Panc1 (cell line): ENCODE results near the gene PCNX1. TPM values are rescaled to one million over a fixed set of nuclear protein-coding genes. Genes with fewer than 3 reads are reported as not detected.

Experiments
- ATAC-seq: fragments of 200-7000 bp; cut with Tn5 transposase; 2 replicates; pipeline ENCODE4 v1.9.1; 2020; ENCODE audit warnings: mild to moderate bottlenecking, moderate library complexity
- BruUV-seq: library from RNA; stranded (reverse); fragments of 400-500 nt; replicated peaks from 2 replicates; lab custom pipeline; 2021; lab: Mats Ljungman, UMichigan
- CTCF ChIA-PET: fragments of 300-600 bp; sonication (Branson Sonifier 250); formaldehyde crosslinking; loops from one replicate; lab custom pipeline; 2022; ENCODE audit warnings: antibody characterized with exemption; lab: Charles Lee
- POLR2A ChIA-PET: fragments of 300-600 bp; sonication (Branson Sonifier 250); formaldehyde crosslinking; loops from one replicate; lab custom pipeline; 2022; ENCODE audit warnings: antibody characterized with exemption; lab: Charles Lee
- DNase-seq: peaks from one replicate; pipeline ENCODE4 v3.0.0-alpha.2; 2010; ENCODE audit warnings: low read depth, low spot score
- H3K27ac ChIP-seq: 2 replicates; pipeline ENCODE4 v1.5.1; 2011; ENCODE audit warnings: mild to moderate bottlenecking, low read length, inconsistent platforms
- H3K27me3 ChIP-seq: fragments of 200-500 bp; sonication (Bioruptor generic); 2 replicates; pipeline ENCODE4 v1.6.0; 2014; ENCODE audit warnings: low read length, inconsistent platforms; ENCODE audit not compliant: control insufficient read depth, insufficient read depth
- H3K36me3 ChIP-seq: fragments of 200-500 bp; sonication (Bioruptor generic); 2 replicates; pipeline ENCODE4 v1.5.1; 2014; ENCODE audit warnings: inconsistent platforms, mild to moderate bottlenecking, low read length, moderate library complexity; ENCODE audit not compliant: control insufficient read depth, insufficient read depth
- H3K4me1 ChIP-seq: 2 replicates; pipeline ENCODE4 v1.5.1; 2011; ENCODE audit warnings: inconsistent platforms, mild to moderate bottlenecking, low read length, moderate library complexity; ENCODE audit not compliant: control insufficient read depth, insufficient read depth
- H3K4me3 ChIP-seq, 2 experiments: 2 replicates each; pipeline ENCODE4 v1.5.1; 2011 to 2012; ENCODE audit warnings: low read depth in 2 of 2, low read length in 2 of 2, mild to moderate bottlenecking in 2 of 2, inconsistent platforms in 1 of 2, moderate library complexity in 1 of 2
- H3K9me3 ChIP-seq: fragments of 200-500 bp; sonication (Bioruptor generic); 2 replicates; pipeline ENCODE4 v1.5.1; 2014; ENCODE audit warnings: low read depth, mild to moderate bottlenecking, inconsistent platforms, low read length, moderate library complexity; ENCODE audit not compliant: control insufficient read depth, insufficient read depth
- POLR2AphosphoS5 ChIP-seq: IDR thresholded peaks from 2 replicates; pipeline ENCODE4 v1.6.1; 2012; ENCODE audit warnings: mild to moderate bottlenecking, low read depth, low read length, moderate library complexity
- SIN3A ChIP-seq: IDR thresholded peaks from 2 replicates; pipeline ENCODE4 v1.6.1; 2012; ENCODE audit warnings: low read depth, mild to moderate bottlenecking, low read length, moderate library complexity, borderline replicate concordance; ENCODE audit not compliant: insufficient read depth
- TCF7L2 ChIP-seq: IDR thresholded peaks from 2 replicates; pipeline ENCODE4 v1.6.1; 2011; ENCODE audit warnings: mild to moderate bottlenecking, low read depth, low read length, inconsistent platforms
- in situ Hi-C: cut with HindIII; loops from 2 replicates; pipeline ENCODE4 v1.10.0; 2016; ENCODE audit warnings: low sequenced_read_pairs, low pct_unique_long_range_greater_than_20kb
- intact Hi-C: fragments of 100-400 bp; cut with micrococcal nuclease; formaldehyde crosslinking; loops from one replicate; pipeline ENCODE4 v1.10.0; 2022; ENCODE audit not compliant: unreplicated experiment
- total RNA-seq: library from RNA; stranded (reverse); gene quantifications from one replicate; pipeline ENCODE4 v1.2.1, GENCODE V29; 2021; ENCODE audit not compliant: unreplicated experiment
- TF ChIP-seq, protein P1 (sequence below), 2 experiments: IDR thresholded peaks; 2 replicates each; pipeline ENCODE4 v1.6.1; 2011 to 2012; ENCODE audit warnings: low read depth in 2 of 2, control low read depth in 1 of 2, low read length in 1 of 2, mild to moderate bottlenecking in 1 of 2, moderate library complexity in 1 of 2; ENCODE audit not compliant: insufficient read depth in 1 of 2
- TF ChIP-seq, protein P2 (sequence below): fragments of 450-650 bp; IDR thresholded peaks from 2 replicates; pipeline ENCODE4 v1.5.1; 2017; ENCODE audit warnings: mild to moderate bottlenecking

Gene PCNX1
- total RNA-seq, 1 experiment from 2014 or later, result 30.5 TPM

DNA sequence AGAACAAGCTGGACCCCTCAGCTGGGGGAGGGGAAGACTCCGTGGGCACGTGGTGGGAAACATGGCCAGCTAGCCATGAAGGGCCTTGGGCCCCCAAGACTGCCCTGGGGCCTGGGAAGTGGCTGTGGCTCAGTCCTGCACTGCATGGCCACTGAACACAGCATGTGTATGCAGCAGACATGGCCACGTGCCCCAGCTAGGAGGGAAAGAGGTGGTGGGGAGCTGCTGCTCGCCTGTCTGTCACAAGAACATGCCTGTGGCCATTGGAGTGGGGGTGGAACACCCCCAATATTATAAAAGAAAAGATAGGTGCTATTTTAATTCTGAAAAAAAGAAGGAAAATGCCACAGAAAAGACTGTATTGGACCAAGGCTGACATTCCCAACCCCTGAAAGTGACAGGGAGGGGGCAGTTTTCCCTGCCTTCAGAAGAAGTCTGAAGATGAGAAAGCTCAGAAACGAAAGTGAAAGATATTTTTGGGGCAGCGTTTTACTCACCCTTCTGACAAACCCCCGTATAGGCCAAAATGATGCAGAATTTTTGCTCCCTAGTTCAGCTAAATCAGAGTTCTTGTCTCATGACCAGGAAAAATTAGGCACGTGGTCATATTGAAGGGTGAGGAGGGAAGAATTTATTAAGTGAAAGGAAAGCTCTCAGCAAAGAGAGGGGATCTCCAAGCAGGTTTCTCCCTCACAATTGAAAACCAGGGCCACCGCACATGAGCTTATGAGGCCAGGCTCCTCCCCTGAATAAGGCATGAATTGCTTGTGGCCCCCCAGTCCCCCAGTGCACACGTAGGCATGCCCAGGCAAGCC, 35.2 kb upstream of the PCNX1 start:
- intact Hi-C loops (no loop called here), in situ Hi-C loops (no loop called here)
- no TSS peak for BruUV-seq
- POLR2A ChIA-PET, result no interaction called here
- no peak for ATAC-seq
- Histone ChIP-seq H3K4me1 (no peaks in the 10 kb centered on the region), H3K27me3 (no peaks in the 10 kb centered on the region), H3K9me3 (no peaks in the 10 kb centered on the region), H3K4me3 (no peak overlapping the region), H3K36me3 (no peaks in the 10 kb centered on the region), H3K27ac (no peak overlapping the region)
- CTCF ChIA-PET, result no interaction called here
- no peak for TF ChIP-seq TCF7L2
- TF ChIP-seq, protein P1, sequence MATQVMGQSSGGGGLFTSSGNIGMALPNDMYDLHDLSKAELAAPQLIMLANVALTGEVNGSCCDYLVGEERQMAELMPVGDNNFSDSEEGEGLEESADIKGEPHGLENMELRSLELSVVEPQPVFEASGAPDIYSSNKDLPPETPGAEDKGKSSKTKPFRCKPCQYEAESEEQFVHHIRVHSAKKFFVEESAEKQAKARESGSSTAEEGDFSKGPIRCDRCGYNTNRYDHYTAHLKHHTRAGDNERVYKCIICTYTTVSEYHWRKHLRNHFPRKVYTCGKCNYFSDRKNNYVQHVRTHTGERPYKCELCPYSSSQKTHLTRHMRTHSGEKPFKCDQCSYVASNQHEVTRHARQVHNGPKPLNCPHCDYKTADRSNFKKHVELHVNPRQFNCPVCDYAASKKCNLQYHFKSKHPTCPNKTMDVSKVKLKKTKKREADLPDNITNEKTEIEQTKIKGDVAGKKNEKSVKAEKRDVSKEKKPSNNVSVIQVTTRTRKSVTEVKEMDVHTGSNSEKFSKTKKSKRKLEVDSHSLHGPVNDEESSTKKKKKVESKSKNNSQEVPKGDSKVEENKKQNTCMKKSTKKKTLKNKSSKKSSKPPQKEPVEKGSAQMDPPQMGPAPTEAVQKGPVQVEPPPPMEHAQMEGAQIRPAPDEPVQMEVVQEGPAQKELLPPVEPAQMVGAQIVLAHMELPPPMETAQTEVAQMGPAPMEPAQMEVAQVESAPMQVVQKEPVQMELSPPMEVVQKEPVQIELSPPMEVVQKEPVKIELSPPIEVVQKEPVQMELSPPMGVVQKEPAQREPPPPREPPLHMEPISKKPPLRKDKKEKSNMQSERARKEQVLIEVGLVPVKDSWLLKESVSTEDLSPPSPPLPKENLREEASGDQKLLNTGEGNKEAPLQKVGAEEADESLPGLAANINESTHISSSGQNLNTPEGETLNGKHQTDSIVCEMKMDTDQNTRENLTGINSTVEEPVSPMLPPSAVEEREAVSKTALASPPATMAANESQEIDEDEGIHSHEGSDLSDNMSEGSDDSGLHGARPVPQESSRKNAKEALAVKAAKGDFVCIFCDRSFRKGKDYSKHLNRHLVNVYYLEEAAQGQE (IDR thresholded peaks at IDR 0.05; ENCODE audit: insufficient read depth in 1 of 2, low read depth in 2 of 2, low read length in 1 of 2), result no peak
- no peak for TF ChIP-seq SIN3A
- TF ChIP-seq, protein P2, sequence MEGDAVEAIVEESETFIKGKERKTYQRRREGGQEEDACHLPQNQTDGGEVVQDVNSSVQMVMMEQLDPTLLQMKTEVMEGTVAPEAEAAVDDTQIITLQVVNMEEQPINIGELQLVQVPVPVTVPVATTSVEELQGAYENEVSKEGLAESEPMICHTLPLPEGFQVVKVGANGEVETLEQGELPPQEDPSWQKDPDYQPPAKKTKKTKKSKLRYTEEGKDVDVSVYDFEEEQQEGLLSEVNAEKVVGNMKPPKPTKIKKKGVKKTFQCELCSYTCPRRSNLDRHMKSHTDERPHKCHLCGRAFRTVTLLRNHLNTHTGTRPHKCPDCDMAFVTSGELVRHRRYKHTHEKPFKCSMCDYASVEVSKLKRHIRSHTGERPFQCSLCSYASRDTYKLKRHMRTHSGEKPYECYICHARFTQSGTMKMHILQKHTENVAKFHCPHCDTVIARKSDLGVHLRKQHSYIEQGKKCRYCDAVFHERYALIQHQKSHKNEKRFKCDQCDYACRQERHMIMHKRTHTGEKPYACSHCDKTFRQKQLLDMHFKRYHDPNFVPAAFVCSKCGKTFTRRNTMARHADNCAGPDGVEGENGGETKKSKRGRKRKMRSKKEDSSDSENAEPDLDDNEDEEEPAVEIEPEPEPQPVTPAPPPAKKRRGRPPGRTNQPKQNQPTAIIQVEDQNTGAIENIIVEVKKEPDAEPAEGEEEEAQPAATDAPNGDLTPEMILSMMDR, result no peak
- no peak for DNase-seq

DNA sequence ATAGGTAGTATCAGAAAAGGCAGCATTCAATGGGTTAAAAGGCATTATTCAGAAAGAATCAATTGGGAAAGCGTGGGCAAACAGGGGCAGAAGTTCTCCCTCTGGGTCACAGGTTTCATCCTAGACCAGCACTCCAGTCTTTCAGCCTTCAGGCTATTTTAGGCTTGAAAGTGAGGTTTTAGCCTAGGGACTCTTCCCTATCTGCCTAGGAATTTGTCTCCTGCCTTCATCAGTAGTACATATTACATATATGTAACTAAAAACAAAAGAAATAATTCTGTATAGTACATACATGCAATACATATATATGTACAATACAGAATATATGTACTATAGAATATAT, 34.6 kb upstream of the PCNX1 start:
- no peak for TF ChIP-seq POLR2AphosphoS5
- no peak for TF ChIP-seq TCF7L2
- TF ChIP-seq SIN3A, result no peak
- TF ChIP-seq, protein P2, result no peak
- TF ChIP-seq, protein P1 (IDR thresholded peaks at IDR 0.05; ENCODE audit: insufficient read depth in 1 of 2, low read depth in 2 of 2, low read length in 1 of 2), result no peak
- H3K36me3 ChIP-seq, result no peaks in the 10 kb centered on the region
- DNase-seq (no peak), ATAC-seq (no peak)
- no TSS peak for BruUV-seq
- no peaks in the 10 kb centered on the region for H3K4me1 ChIP-seq
- H3K9me3 ChIP-seq, result no peaks in the 10 kb centered on the region
- CTCF ChIA-PET, result no interaction called here
- POLR2A ChIA-PET, result no interaction called here
- no peaks in the 10 kb centered on the region for H3K27me3 ChIP-seq
- intact Hi-C loops, result no loop called here
- no peak overlapping the region for H3K27ac ChIP-seq
- H3K4me3 ChIP-seq, result no peak overlapping the region
- in situ Hi-C loops, result no loop called here
